GM21423 (cell line): ENCODE measurements around the gene MS4A6A.
"Not testable (repeated sequence)": the region's sequence is repeated elsewhere in the genome, so short reads cannot be mapped to it uniquely, and the experiment has no call there.

Source experiments
- ATAC-seq: cut with Tn5 transposase; IDR thresholded peaks from one replicate; pipeline ENCODE4 v1.9.1; 2021; ENCODE audit warnings: mild to moderate bottlenecking, moderate library complexity; ENCODE audit not compliant: unreplicated experiment

Gene MS4A6A

GRCh38 chr11:60130496-60130895, 52.4 kb downstream of the MS4A6A start:
- no peak for ATAC-seq

- ATAC-seq, result no peak
These were observed 53.0 kb downstream of the MS4A6A start for GRCh38 chr11:60129853-60130252.

GRCh38 chr11:60128866-60129265, 54.0 kb downstream of the MS4A6A start:
- ATAC-seq, result not testable (repeated sequence)

GRCh38 chr11:60128376-60128775, 54.5 kb downstream of the MS4A6A start:
- no peak for ATAC-seq

- no peak for ATAC-seq
These were observed 55.5 kb downstream of the MS4A6A start for GRCh38 chr11:60127311-60127811.

- ATAC-seq, result no peak
These were observed 56.8 kb downstream of the MS4A6A start for GRCh38 chr11:60125956-60126585.

GRCh38 chr11:60124802-60125432, 58.0 kb downstream of the MS4A6A start:
- no peak for ATAC-seq
